ENCODE measurements around the gene PEX10.

GRCh38 chr1:2429780-2430591 lies 17.6 kb upstream of the PEX10 start:
- TF ChIP-seq POLR2A (IDR thresholded peaks at IDR 0.05) (no peak), CTCF (IDR thresholded peaks at IDR 0.05) (peak in 2 of 4 experiments; percentile 23 to 54), POLR2AphosphoS5 (IDR thresholded peaks at IDR 0.05) (no peak)
